Liver (tissue), 9 donors: ENCODE results near the gene F2R. TPM values are rescaled to one million over a fixed set of nuclear protein-coding genes. Genes with fewer than 3 reads are reported as not detected.

Experiments used
- DNase-seq: peaks from one replicate; pipeline ENCODE4 v3.0.0-alpha.2; 2017; ENCODE audit warnings: low spot score
- H3K27ac ChIP-seq, 2 donors: one replicate each; pipeline ENCODE4 v1.7.0; 2013; ENCODE audit warnings: inconsistent platforms in 2 of 2, low read length in 2 of 2, control low read depth in 1 of 2, low read depth in 1 of 2, mild to moderate bottlenecking in 1 of 2
- H3K27me3 ChIP-seq, 4 donors: one replicate each; pipeline versions ENCODE4 v1.6.1 to v1.7.0; 2013; ENCODE audit warnings: low read length in 3 of 4, inconsistent platforms in 1 of 4, mild to moderate bottlenecking in 1 of 4, moderate library complexity in 1 of 4; ENCODE audit not compliant: control insufficient read depth in 4 of 4, insufficient read depth in 4 of 4
- H3K36me3 ChIP-seq, 4 donors: one replicate each; pipeline versions ENCODE4 v1.6.1 to v1.7.0; 2013; ENCODE audit warnings: low read length in 3 of 4, mild to moderate bottlenecking in 3 of 4, low read depth in 1 of 4, moderate library complexity in 1 of 4; ENCODE audit not compliant: control insufficient read depth in 4 of 4, insufficient read depth in 3 of 4
- H3K4me1 ChIP-seq, 4 donors: one replicate each; pipeline versions ENCODE4 v1.6.1 to v1.7.0; 2013; ENCODE audit warnings: low read length in 3 of 4, mild to moderate bottlenecking in 3 of 4, moderate library complexity in 1 of 4; ENCODE audit not compliant: control insufficient read depth in 4 of 4, insufficient read depth in 4 of 4
- H3K4me3 ChIP-seq, 3 donors: one replicate each; pipeline versions ENCODE4 v1.6.1 to v1.7.0; 2013; ENCODE audit warnings: low read length in 3 of 3, control low read depth in 1 of 3, low read depth in 1 of 3, mild to moderate bottlenecking in 1 of 3
- H3K9ac ChIP-seq, 2 donors: one replicate each; pipeline ENCODE4 v1.7.0; 2013; ENCODE audit warnings: low read length in 2 of 2, mild to moderate bottlenecking in 2 of 2, moderate library complexity in 2 of 2, control low read depth in 1 of 2, low read depth in 1 of 2
- H3K9me3 ChIP-seq, 4 donors: one replicate each; pipeline versions ENCODE4 v1.6.1 to v1.7.0; 2013; ENCODE audit warnings: low read length in 3 of 4; ENCODE audit not compliant: control insufficient read depth in 4 of 4
- ATF3 ChIP-seq: IDR thresholded peaks from 2 replicates; pipeline ENCODE4 v1.6.1; 2016; ENCODE audit warnings: antibody characterized with exemption
- CTCF ChIP-seq: fragments of 150-350 bp; IDR thresholded peaks from 2 replicates; pipeline ENCODE4 v1.5.1; 2017; ENCODE audit warnings: improper control_type of control experiment, low read depth, low read length; ENCODE audit not compliant: missing input control
- EGR1 ChIP-seq, 2 donors: IDR thresholded peaks; 2 replicates each; pipeline ENCODE4 v1.6.1; 2016 to 2018; ENCODE audit warnings: antibody characterized with exemption in 2 of 2, low read depth in 2 of 2
- FOXA1 ChIP-seq: IDR thresholded peaks from 2 replicates; pipeline ENCODE4 v1.6.1; 2016; ENCODE audit warnings: antibody characterized with exemption
- FOXA2 ChIP-seq: IDR thresholded peaks from 2 replicates; pipeline ENCODE4 v1.6.1; 2016; ENCODE audit warnings: antibody characterized with exemption
- GABPA ChIP-seq, 2 donors: IDR thresholded peaks in 1 of 2; conservative IDR thresholded peaks in 1 of 2; 2 replicates each; pipeline ENCODE4 v1.6.1; 2016; ENCODE audit warnings: antibody characterized with exemption in 2 of 2, mild to moderate bottlenecking in 1 of 2, moderate library complexity in 1 of 2
- HNF4A ChIP-seq, 2 donors: conservative IDR thresholded peaks; 2 replicates each; pipeline ENCODE4 v1.6.1; 2016; ENCODE audit warnings: antibody characterized with exemption in 2 of 2, mild to moderate bottlenecking in 2 of 2
- HNF4G ChIP-seq: IDR thresholded peaks from 2 replicates; pipeline ENCODE4 v1.6.1; 2016; ENCODE audit warnings: antibody characterized with exemption
- JUND ChIP-seq, 2 donors: IDR thresholded peaks; 2 replicates each; pipeline ENCODE4 v1.6.1; 2016; ENCODE audit warnings: antibody characterized with exemption in 2 of 2
- MAX ChIP-seq: IDR thresholded peaks from 2 replicates; pipeline ENCODE4 v1.6.1; 2016; ENCODE audit warnings: antibody characterized with exemption
- NR2F2 ChIP-seq: IDR thresholded peaks from 2 replicates; pipeline ENCODE4 v1.6.1; 2016; ENCODE audit warnings: antibody characterized with exemption
- RAD21 ChIP-seq, 2 donors: IDR thresholded peaks; 2 replicates each; pipeline ENCODE4 v1.6.1; 2016; ENCODE audit warnings: antibody characterized with exemption in 2 of 2, mild to moderate bottlenecking in 2 of 2
- RXRA ChIP-seq, 2 donors: IDR thresholded peaks; 2 replicates each; pipeline ENCODE4 v1.6.1; 2017 to 2018; ENCODE audit warnings: antibody characterized with exemption in 2 of 2, mild to moderate bottlenecking in 1 of 2
- SP1 ChIP-seq: IDR thresholded peaks from 2 replicates; pipeline ENCODE4 v1.6.1; 2018; ENCODE audit warnings: antibody characterized with exemption, mild to moderate bottlenecking
- TAF1 ChIP-seq: conservative IDR thresholded peaks from 2 replicates; pipeline ENCODE4 v1.6.1; 2016; ENCODE audit warnings: antibody characterized with exemption, mild to moderate bottlenecking
- YY1 ChIP-seq: IDR thresholded peaks from 2 replicates; pipeline ENCODE4 v1.6.1; 2016; ENCODE audit warnings: antibody characterized with exemption, mild to moderate bottlenecking
- ZBTB33 ChIP-seq: IDR thresholded peaks from 2 replicates; pipeline ENCODE4 v1.6.1; 2016; ENCODE audit warnings: antibody characterized with exemption
- WGBS: extraction: QIAGEN DNeasy Blood & Tissue Kit; methylation state at CpG from one replicate; pipeline ENCODE4 v1.1.7; 2013; 5-methylcytosine and 5-hydroxymethylcytosine counted together
- polyA plus RNA-seq, 2 donors: library from polyadenylated mRNA; stranded (reverse) in 1 of 2; unstranded in 1 of 2; fragments of 200-250 nt in 1 of 2; fragments of >200 nt in 1 of 2; fragmentation: Nextera tagmentation in 1 of 2; extraction: Ambion mirVana in 1 of 2; gene quantifications; one replicate each; pipeline versions ENCODE4 v1.2.1 to v1.2.3, GENCODE V29; 2013 to 2015
- total RNA-seq, 2 donors: library from RNA; depleted of rRNA; stranded (reverse); fragments of >200 nt; gene quantifications; one replicate each; pipeline ENCODE4 v1.2.3, GENCODE V29; 2014
- TF ChIP-seq, protein P1 (sequence below): IDR thresholded peaks from 2 replicates; pipeline ENCODE4 v1.6.1; 2016; ENCODE audit warnings: antibody characterized with exemption, mild to moderate bottlenecking
- donor health status: healthy.
- donor health status: healthy.
- donor health status: healthy.
- donor health status: healthy.
- donor health status: healthy.

Gene F2R
- total and polyA plus RNA-seq, 4 donors, result 5.9 to 18.7 (median 9.5) TPM

- WGBS, result 85% methylated on average over 3 of the region's 3 CpGs
- H3K27ac ChIP-seq, result no peak overlapping the region
- no peaks in the 10 kb centered on the region for H3K27me3 ChIP-seq
- H3K36me3 ChIP-seq, result peaks cover 2 to 32% (median 14%) of the 10 kb centered on the region in 4 donors
- peaks cover 3 to 9% (median 5%) of the 10 kb centered on the region in 4 donors for H3K4me1 ChIP-seq
- no peak overlapping the region for H3K9ac ChIP-seq
- H3K9me3 ChIP-seq, result no peaks in the 10 kb centered on the region
- no peak for TF ChIP-seq FOXA1
- no peak for TF ChIP-seq YY1
- no peak for TF ChIP-seq FOXA2
- TF ChIP-seq, protein P1, sequence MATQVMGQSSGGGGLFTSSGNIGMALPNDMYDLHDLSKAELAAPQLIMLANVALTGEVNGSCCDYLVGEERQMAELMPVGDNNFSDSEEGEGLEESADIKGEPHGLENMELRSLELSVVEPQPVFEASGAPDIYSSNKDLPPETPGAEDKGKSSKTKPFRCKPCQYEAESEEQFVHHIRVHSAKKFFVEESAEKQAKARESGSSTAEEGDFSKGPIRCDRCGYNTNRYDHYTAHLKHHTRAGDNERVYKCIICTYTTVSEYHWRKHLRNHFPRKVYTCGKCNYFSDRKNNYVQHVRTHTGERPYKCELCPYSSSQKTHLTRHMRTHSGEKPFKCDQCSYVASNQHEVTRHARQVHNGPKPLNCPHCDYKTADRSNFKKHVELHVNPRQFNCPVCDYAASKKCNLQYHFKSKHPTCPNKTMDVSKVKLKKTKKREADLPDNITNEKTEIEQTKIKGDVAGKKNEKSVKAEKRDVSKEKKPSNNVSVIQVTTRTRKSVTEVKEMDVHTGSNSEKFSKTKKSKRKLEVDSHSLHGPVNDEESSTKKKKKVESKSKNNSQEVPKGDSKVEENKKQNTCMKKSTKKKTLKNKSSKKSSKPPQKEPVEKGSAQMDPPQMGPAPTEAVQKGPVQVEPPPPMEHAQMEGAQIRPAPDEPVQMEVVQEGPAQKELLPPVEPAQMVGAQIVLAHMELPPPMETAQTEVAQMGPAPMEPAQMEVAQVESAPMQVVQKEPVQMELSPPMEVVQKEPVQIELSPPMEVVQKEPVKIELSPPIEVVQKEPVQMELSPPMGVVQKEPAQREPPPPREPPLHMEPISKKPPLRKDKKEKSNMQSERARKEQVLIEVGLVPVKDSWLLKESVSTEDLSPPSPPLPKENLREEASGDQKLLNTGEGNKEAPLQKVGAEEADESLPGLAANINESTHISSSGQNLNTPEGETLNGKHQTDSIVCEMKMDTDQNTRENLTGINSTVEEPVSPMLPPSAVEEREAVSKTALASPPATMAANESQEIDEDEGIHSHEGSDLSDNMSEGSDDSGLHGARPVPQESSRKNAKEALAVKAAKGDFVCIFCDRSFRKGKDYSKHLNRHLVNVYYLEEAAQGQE, result no peak
- TF ChIP-seq TAF1, result no peak
- no peak for TF ChIP-seq CTCF
- TF ChIP-seq HNF4A (conservative IDR thresholded peaks at IDR 0.05), result no peak
- no peak for TF ChIP-seq HNF4G
- TF ChIP-seq SP1, result no peak
- TF ChIP-seq RXRA (IDR thresholded peaks at IDR 0.05), result no peak
- no peak for TF ChIP-seq JUND (IDR thresholded peaks at IDR 0.05)
- TF ChIP-seq NR2F2, result no peak
- TF ChIP-seq MAX, result no peak
- no peak for TF ChIP-seq GABPA (IDR thresholded peaks at IDR 0.05 in 1 of 2, conservative IDR thresholded peaks at IDR 0.05 in 1 of 2)
- TF ChIP-seq ATF3, result no peak
- TF ChIP-seq ZBTB33, result no peak
- no peak for TF ChIP-seq EGR1 (IDR thresholded peaks at IDR 0.05; ENCODE audit: low read depth in 2 of 2)
- TF ChIP-seq RAD21 (IDR thresholded peaks at IDR 0.05), result no peak
- no peak overlapping the region for H3K4me3 ChIP-seq
- no peak for DNase-seq
Measured at GRCh38 chr5:76685704-76686103, 30.2 kb upstream of the F2R start.
